ENCODE data around the gene MMP19. TPM values are rescaled to one million over a fixed set of nuclear protein-coding genes. Genes with fewer than 3 reads are reported as not detected.
A peak's percentile ranks its signal among the peaks of the same experiment; 100 is the strongest.

Gene MMP19, protein sequence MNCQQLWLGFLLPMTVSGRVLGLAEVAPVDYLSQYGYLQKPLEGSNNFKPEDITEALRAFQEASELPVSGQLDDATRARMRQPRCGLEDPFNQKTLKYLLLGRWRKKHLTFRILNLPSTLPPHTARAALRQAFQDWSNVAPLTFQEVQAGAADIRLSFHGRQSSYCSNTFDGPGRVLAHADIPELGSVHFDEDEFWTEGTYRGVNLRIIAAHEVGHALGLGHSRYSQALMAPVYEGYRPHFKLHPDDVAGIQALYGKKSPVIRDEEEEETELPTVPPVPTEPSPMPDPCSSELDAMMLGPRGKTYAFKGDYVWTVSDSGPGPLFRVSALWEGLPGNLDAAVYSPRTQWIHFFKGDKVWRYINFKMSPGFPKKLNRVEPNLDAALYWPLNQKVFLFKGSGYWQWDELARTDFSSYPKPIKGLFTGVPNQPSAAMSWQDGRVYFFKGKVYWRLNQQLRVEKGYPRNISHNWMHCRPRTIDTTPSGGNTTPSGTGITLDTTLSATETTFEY
- total RNA-seq (1 to 10 TPM; 1.3 TPM), polyA plus RNA-seq (ENCODE audit: insufficient read depth, low read depth, low replicate concordance) (6.5 TPM)
- long read RNA-seq, donor 1, partial matches to known transcripts: 17 of 17 reads
- long read RNA-seq, donor 1, other reads (novel, unspliced or antisense): 0 of 17 reads
- long read RNA-seq, donor 2: 0 reads

DNA sequence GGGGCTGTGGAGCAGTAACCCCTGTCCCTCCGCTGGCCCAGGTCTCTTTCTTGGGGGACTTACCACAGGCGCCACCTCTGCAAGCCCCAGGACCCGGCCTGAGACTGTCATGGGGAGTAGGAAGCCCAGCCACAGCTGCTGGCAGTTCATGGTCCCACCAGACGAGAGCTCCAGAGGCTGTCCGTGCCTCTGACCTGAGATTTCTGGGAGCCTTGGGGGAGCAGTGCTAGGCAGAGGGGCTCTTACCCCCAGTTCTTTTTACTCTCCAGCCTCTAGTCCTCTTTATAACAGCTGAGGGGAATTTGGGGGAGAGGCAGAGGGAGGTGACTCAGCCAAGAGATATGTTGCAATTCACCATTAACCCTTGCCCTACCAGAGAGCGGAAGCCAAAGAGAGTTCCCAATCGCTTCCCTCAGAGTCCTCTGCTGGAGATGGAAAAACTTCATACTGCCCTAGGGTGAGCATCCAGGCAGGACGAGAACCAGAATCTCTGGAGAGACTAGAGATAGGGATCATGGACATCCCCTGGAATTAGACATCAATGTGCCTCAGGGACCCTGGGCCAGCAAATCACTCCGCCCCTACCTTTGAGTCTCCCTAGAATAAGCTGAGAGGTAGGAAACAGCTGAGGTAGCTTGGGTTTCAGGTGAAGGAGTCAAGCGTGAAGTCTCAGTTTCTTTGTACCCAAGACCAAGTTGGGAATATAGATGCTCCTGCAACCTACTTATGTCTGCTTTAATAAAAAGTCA lies at the start of gene MMP19:
Gene MMP19 (minus strand): TSS at position 256 of the 749 bp plus-strand sequence. CDS start 106 bp downstream, at position 150.
- Histone ChIP-seq H3K9me3 (no peaks in the 10 kb centered on the region), H3K27ac (no peak within 1 kb of the TSS), H3K36me3 (ENCODE audit: low read depth, missing control alignments) (no peaks in the 10 kb centered on the region), H3K4me1 (peaks cover 17% of the 10 kb centered on the region), H3K4me3 (peak within 1 kb of the TSS in 1 of 2 donors; percentile 38), H3K27me3 (no peaks in the 10 kb centered on the region)
- intact Hi-C loops (cut with DNase I; ENCODE audit: low total_unique reads): no loop called here
- no peak for TF ChIP-seq POLR2A (IDR thresholded peaks at IDR 0.05)
- TF ChIP-seq, protein P1, sequence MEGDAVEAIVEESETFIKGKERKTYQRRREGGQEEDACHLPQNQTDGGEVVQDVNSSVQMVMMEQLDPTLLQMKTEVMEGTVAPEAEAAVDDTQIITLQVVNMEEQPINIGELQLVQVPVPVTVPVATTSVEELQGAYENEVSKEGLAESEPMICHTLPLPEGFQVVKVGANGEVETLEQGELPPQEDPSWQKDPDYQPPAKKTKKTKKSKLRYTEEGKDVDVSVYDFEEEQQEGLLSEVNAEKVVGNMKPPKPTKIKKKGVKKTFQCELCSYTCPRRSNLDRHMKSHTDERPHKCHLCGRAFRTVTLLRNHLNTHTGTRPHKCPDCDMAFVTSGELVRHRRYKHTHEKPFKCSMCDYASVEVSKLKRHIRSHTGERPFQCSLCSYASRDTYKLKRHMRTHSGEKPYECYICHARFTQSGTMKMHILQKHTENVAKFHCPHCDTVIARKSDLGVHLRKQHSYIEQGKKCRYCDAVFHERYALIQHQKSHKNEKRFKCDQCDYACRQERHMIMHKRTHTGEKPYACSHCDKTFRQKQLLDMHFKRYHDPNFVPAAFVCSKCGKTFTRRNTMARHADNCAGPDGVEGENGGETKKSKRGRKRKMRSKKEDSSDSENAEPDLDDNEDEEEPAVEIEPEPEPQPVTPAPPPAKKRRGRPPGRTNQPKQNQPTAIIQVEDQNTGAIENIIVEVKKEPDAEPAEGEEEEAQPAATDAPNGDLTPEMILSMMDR (IDR thresholded peaks at IDR 0.05): no peak
- WGBS, 2 donors: 57 to 62% methylated on average over 10 of the region's 10 CpGs
- no peak for DNase-seq

DNA sequence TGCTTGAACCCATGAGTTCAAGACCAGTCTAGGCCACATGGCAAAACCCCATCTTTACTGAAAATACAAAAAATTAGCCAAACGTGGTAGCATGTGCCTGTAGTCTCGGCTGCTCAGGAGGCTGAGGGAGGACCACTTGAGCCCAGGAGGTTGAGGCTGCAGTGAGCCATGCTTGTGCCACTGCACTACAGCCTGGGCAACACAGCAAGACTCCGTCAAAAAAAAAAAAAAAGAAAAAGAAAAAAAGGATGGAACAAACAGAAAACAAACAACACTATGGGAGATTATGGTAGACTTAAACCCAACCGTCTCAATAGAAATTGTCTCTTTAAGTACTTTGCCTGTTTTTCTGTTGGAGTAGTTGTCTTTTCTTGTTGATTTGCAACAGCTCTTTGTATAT lies 48.6 kb upstream of the MMP19 start:
- H3K9me3 ChIP-seq: no peaks in the 10 kb centered on the region
- 94 to 98% methylated on average over 4 of the region's 4 CpGs for WGBS, 2 donors
- no peaks in the 10 kb centered on the region for H3K36me3 ChIP-seq (ENCODE audit: low read depth, missing control alignments)
- H3K4me1 ChIP-seq: no peaks in the 10 kb centered on the region
- no peaks in the 10 kb centered on the region for H3K27me3 ChIP-seq
- no peak for DNase-seq
- no peak overlapping the region for H3K27ac ChIP-seq
- no peak overlapping the region for H3K4me3 ChIP-seq
- TF ChIP-seq, protein P1 (IDR thresholded peaks at IDR 0.05): no peak
- TF ChIP-seq POLR2A (IDR thresholded peaks at IDR 0.05): no peak
- intact Hi-C loops (cut with DNase I; ENCODE audit: low total_unique reads): no loop called here

DNA sequence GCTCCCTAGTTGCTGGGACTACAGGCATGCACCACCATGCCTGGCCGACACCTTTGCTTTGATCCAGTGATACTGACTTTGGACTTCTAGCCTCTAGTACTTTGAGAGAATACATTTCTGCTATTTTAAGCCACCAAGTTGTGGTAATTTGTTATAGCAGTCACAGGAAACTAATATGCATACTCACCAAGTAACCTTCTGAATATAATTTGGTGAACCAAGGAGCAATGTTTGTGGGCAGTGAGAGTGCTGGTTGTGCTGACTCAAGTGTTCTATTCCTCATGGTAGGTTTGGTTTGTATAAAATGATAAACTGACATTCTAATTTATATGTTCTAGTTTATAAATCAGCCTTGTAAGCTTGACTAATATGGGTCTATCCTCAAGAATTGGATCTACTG lies 42.4 kb upstream of the MMP19 start:
- intact Hi-C loops (cut with DNase I; ENCODE audit: low total_unique reads): no loop called here
- 88 to 95% methylated on average over 1 of the region's 1 CpG for WGBS, 2 donors
- no peaks in the 10 kb centered on the region for H3K4me1 ChIP-seq
- H3K27ac ChIP-seq: no peak overlapping the region
- no peaks in the 10 kb centered on the region for H3K9me3 ChIP-seq
- no peak overlapping the region for H3K4me3 ChIP-seq
- no peak for TF ChIP-seq POLR2A (IDR thresholded peaks at IDR 0.05)
- TF ChIP-seq, protein P1 (IDR thresholded peaks at IDR 0.05): no peak
- H3K36me3 ChIP-seq (ENCODE audit: low read depth, missing control alignments): no peaks in the 10 kb centered on the region
- H3K27me3 ChIP-seq: no peaks in the 10 kb centered on the region
- DNase-seq: no peak

DNA sequence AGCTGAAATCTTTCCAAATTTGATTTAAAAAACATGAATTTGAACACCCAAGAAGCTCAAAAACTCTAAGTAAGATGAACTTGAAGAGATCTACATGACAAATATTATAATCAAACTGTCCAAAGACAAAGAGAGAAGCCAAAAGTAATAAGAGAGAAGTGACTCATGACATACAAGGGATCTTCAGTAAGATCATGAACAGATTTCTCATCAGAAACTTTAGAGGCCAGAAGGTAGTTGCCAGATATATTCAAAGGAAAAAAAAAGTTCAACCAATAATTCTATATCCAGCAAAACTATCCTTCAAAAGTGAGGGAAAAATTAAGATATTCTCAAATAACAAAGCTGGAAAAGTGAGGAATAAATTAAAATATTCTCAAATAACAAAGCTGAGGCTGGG lies 35.1 kb upstream of the MMP19 start:
- Histone ChIP-seq H3K36me3 (ENCODE audit: low read depth, missing control alignments) (no peaks in the 10 kb centered on the region), H3K4me1 (peaks cover 9% of the 10 kb centered on the region), H3K27me3 (no peaks in the 10 kb centered on the region), H3K4me3 (no peak overlapping the region), H3K9me3 (no peaks in the 10 kb centered on the region), H3K27ac (peak overlapping the region in 1 of 2 donors; percentile 46)
- no peak for DNase-seq
- intact Hi-C loops (cut with DNase I; ENCODE audit: low total_unique reads): no loop called here
- TF ChIP-seq, protein P1 (IDR thresholded peaks at IDR 0.05): no peak
- no peak for TF ChIP-seq POLR2A (IDR thresholded peaks at IDR 0.05)

Data from testis (tissue), 5 donors.